RPMI7951 (cell line): ENCODE results near the gene DLX3. TPM values are rescaled to one million over a fixed set of nuclear protein-coding genes. Genes with fewer than 3 reads are reported as not detected.

Source experiments
- DNase-seq: peaks from one replicate; pipeline ENCODE4 v3.0.0-alpha.2; 2012; ENCODE audit warnings: low read depth
- total RNA-seq: library from RNA; depleted of rRNA; stranded (reverse); fragments of >200 nt; shearing (Covaris generic); gene quantifications from 2 replicates; pipeline ENCODE4 v1.2.3, GENCODE V29; 2014

DLX3 gene
- total RNA-seq, 1 experiment from 2014 or later: not detected

- DNase-seq: no peak
These were observed 28.5 kb upstream of the DLX3 start for GRCh38 chr17:50023520-50023919.

DNA sequence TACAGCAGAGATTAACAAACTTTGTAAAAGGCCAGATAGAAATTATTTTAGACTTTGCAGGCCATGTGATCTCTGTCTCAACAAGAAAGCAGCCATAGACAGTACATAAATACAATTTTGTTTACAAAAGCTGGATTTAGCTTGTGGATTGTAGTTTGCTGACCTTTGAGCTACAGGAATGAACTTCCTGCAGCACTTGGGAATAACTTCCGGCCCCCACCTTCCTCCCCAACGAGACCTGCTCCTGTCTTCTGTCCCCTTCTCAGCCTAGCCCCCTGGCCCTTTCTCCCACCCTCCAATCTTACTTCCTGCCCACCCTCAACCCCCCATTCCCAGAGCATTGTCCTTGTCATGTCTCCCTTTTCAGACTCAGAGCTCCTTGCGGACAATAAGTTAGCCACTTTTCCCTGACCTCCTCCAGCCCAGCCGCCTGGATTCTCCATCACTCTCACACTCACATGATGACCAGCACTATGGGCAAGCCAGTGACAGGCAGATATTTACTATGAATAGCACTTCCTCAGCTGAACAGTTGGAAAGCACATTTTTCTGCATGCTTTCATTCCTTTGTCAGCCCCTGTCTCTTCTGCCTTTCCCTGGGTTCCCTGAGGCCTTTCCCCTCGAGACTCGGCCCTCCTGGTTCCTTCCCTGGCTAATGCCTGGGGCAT is 27.6 kb upstream of the DLX3 start:
- DNase-seq: peak; percentile 9

DNA sequence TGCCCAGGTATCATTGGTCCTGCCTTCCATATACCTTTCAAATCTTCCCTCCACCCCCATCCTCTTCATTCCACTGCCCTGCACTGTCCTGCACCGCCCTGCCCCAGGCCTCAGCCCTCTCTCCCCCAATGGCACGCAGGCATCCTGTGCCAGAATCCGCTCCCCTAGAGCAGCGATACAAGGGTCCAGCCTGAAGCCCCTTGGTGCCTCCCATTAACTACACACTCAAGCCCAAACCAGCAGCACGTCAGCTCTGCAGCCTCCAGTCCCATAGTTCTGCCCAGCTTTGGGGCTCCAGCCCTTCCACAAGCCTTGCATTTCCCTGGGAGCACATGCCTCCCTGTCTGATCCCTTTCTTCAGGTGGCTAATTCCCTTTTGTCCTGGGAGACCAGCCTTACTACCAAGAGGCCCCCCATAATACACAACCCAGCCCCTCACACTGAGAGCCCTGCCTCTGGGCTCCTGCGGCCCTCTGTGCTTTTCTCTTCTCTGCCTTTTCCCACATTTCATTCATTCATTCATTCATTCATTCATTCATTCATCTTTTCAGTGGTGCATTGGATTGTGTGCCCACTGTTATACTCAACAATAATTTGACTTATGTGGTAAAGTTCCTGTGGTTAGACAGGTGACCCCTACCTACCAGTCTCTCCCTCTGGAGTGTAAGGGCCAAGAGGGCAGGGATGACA is 26.8 kb upstream of the DLX3 start:
- no peak for DNase-seq

DNA sequence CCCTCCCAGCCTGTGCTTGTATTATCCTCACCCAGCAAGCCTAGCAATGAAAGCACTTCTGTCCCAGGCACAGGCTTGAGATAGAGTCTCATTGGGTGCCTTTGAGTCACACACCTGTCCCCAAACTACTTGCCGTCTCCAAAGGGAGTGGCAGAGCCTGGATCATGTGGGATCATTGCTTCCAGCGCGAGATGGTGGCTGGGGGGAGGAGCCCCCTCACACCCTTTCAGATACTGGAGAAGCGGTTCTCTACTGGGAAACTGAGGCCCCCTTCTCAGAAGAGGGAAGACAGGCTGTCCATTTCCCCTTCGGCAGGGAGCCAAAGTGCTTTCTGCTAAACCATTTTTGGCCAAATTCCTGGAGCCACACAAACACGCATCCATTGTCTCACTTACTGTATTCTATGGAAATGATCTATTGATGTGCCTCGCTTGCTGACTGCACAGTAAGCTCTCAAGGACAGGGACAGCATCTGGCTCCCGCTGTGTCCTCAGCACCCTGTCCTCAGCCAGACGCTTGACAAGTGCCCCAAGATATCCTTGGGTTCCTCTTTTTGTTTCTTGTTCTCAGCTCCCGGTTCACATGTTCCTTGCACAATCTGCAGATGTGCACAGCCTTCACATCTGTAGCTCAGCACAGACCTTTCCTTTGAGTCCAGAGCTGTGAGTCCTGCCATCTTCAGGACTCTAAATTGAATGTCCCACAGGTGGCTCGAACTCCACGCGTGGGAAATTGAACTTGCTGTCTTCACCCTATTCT is 26.0 kb upstream of the DLX3 start:
- DNase-seq: no peak

- no peak for DNase-seq
These were observed 23.9 kb upstream of the DLX3 start for GRCh38 chr17:50018909-50019308.

- DNase-seq: no peak
These were observed 20.1 kb upstream of the DLX3 start for GRCh38 chr17:50015146-50015545.

GRCh38 chr17:50014471-50015088 is 19.6 kb upstream of the DLX3 start:
- DNase-seq: no peak

GRCh38 chr17:50013079-50013478 is 18.1 kb upstream of the DLX3 start:
- no peak for DNase-seq

- DNase-seq: no peak
These were observed 14.3 kb upstream of the DLX3 start for GRCh38 chr17:50009282-50009681.

DNA sequence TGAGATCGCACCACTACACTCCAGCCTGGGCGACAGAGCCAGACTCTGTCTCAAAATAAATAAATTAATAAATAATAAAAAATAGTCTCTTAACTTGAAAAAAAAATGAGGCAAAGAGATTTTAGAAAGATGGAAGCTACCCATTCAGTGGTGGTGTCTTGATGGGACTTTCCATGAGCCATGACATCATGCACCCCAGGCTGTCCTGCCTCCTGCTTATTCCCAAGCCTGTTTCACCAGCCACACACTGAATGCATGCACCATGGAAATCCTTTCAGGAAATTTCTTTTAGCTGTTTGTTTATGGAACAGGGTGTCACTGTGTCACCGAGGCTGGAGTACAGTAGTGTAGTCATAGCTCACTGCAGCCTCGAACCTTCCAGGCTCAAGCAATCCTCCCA is 8.9 kb upstream of the DLX3 start:
- DNase-seq: no peak

DNA sequence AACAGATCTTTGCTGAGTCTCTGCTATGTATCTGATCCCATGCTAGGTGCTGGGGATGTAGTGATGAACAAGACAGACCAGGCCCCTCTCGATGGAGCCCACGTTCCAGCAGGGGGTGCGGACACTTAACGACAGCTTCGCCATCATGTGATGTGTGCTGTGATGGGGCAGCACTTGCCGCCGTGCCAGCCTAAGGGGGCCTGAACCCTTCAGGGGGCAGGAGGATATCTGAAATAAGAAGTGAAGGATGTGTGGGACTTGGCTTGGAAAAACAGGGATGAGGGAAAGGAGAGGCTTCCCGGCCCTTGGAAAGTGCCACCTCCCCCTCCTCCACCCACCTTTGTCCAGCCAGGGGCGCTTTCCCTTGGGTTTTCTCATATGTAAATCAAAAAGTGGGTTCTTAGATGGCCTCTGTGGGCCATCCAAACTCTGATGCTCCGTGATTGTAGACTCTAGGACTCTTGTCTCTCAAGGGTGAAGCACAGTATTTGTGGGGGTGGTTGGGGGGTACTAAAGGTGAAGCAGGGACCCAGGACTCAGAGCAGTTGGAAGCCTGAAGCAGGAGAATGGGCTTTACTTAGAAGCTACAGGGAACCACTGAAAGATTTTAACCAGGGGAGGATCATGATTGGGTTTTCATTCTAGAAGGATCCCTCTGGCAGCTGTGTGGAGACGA is 4.0 kb upstream of the DLX3 start:
- no peak for DNase-seq

DNA sequence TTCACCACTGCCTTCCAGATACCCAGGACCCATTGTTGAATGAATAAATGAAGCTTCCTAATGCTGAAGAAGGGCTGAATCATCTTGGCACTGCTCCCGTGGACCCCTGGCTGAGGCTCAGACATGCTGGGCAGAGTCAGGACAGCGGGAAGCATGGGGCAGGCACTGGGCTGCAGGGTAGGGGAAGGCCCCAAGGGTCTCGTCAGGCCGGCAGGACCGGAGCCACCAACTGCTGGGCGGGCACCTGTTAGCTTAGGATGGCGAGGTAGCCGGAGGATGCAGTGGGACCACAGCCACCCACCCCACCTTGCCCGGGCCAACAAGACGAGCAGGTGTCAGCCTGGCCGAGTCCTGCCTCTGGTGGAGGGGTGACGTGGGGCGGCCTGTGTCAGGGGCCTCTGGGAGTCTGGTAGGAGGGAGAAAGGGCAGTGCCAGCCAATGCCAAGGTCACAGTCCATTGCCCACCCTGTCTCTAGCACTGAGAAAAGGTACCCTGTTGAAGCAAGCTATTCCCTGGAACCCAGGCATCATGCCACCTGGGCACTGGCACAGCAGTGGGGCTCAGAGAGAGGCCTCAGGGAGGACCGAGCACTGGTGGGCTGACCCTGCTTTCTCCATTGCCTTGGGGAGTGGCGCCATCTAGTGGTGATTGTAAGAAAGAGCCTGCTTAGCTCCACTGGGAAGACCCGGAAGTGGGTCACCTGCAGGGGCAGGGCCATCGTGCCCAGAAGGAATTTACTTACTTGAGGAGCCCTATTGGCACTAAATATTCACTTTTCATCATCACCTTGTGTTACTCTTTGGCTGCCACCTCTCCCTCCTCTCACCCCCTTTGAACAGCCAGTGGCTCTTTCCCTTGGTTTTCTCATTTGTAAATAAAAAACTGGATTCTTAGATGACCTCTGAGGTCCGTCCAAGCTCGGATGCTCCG is 3.0 kb upstream of the DLX3 start:
- DNase-seq: peak; percentile 73

DNA sequence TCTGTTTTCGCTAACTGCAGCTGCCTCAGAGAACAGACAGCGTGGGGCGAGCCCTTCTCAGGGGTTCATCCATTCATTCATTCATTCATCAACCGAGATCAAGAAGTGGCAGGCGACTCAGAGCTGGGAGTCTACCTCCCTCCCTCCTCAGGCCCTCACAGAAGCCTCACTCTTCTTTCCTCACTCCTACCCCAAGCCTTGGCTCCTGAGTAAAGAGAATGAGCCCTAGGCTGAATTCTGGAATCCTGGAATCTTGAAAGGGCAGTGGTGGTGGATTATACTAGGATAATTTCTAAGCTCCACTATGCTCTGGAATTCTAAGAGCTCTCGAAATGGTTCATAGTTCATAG is 2.3 kb upstream of the DLX3 start:
- no peak for DNase-seq

DNA sequence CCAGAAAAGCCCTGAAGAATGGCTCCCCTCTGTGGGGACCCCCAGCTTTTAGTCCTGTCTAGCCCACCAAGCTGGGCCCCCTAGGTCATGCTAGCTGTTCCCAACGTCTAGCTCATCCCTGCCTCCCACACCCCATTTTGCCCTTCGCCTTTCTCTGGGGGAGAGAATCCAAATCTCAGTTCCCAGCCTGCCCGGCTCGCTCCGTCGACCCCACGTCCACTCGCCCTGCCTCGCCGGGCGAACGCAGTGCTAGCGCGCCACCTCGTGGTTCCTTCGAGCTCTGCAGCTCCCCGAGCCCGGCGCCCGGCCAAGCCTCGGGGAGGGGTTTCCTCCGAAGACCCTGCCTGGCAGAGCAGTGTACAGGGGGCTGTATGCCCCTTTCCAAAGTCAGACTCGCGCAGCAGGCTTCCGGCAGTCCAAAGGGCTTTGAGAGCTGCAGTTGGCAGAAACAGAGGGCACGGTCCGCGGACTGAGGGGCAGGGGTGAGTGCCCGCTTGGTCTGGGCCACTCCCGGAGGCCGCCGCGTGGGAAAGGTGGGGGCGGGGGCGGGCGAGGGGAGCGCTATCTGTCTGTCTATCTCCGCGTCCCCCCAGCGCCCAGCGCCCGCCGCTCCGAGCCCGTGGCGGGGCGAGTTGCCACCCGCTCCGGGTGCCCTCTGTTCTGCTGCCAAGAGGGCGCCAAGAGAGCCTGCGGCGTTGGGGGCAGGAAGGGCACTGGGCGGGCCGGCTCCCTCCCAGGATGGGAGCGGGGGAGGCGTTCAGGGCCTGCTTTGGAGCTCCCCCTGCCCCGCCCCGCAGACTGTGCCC is 1.7 kb upstream of the DLX3 start:
- DNase-seq: peak; percentile 18

DNA sequence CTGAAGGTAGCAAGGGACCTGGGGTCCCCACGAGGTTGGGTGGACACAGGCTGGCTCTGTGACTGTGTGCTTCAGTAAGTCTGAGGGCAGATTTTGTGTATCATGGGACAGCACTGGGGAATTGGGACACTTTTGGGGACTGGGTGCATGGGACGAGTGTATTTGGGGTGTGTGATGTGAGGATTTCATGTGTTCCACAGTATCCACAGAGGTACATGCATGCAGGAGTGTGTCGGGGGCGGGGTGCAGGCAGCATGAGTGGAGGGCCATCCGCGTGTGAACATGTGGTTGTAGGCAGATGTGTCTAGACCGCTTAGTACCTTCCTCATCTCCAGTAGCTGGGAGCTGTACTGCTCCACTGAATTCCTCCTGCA is 1.1 kb upstream of the DLX3 start:
- no peak for DNase-seq

GRCh38 chr17:49994085-49995054 is 654 bp downstream of the DLX3 start:
- DNase-seq: no peak

GRCh38 chr17:49993423-49994060 is 1.5 kb downstream of the DLX3 start:
- DNase-seq: no peak

DNA sequence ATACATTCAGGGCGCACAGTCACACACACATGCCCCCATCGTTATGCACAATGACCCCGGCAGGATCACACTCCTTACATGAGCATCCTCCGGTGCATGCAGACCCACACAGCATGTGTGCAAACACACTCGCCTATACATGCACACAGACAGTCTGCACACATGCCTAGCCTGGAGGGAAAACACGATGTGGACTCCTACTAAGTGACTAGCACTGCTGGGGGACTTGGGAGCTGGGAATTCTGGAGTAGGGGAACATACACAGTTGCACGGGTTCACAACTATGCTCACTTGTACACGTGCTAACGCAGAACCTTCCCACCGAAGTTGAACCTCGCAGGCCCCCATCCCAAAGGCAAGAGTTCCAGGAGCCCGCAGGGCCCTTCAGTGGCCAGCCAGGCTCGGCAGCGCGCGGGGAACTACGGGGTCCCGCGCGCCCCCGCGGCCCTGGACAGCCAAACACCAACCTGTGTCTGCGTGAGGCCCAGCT is 2.0 kb downstream of the DLX3 start:
- DNase-seq: no peak
